Activated effector memory CD4-positive, alpha-beta T cell treated with Interleukin-2 at 50 U/mL for 16 hours (primary cell): Measurements from ENCODE around the gene MAP2K7.
"Not testable (repeated sequence)": the region's sequence is repeated elsewhere in the genome, so short reads cannot be mapped to it uniquely, and the experiment has no call there.

Experiments
- DNase-seq: peaks from one replicate; pipeline ENCODE4 v3.0.0-alpha.2; 2020

Gene MAP2K7

GRCh38 chr19:7908742-7909461 is 5.2 kb downstream of the MAP2K7 start:
- no peak for DNase-seq

GRCh38 chr19:7909471-7910067 is 5.9 kb downstream of the MAP2K7 start:
- no peak for DNase-seq

GRCh38 chr19:7910321-7911161 is 6.9 kb downstream of the MAP2K7 start:
- DNase-seq = no peak

- DNase-seq = no peak
Observed at GRCh38 chr19:7911508-7912143, 7.9 kb downstream of the MAP2K7 start.

GRCh38 chr19:7912144-7912696 is 8.5 kb downstream of the MAP2K7 start:
- no peak for DNase-seq

- no peak for DNase-seq
Observed at GRCh38 chr19:7912697-7913564, 9.3 kb downstream of the MAP2K7 start.

- DNase-seq = no peak
Observed at GRCh38 chr19:7913652-7914051, 10.0 kb downstream of the MAP2K7 start.

GRCh38 chr19:7914099-7914498 is 10.4 kb downstream of the MAP2K7 start:
- no peak for DNase-seq

GRCh38 chr19:7914598-7915045 is 10.9 kb downstream of the MAP2K7 start, which contains the start of gene TGFBR3L:
Gene TGFBR3L, plus strand, starts transcription at chr19:7914830.
- no peak for DNase-seq

GRCh38 chr19:7915250-7916102 is 11.8 kb downstream of the MAP2K7 start:
- no peak for DNase-seq

GRCh38 chr19:7916103-7916954 is 12.7 kb downstream of the MAP2K7 start:
- peak; percentile 31 for DNase-seq

GRCh38 chr19:7916955-7917266 is 13.2 kb downstream of the MAP2K7 start:
- DNase-seq = no peak

GRCh38 chr19:7917267-7918061 is 13.8 kb downstream of the MAP2K7 start:
- DNase-seq = peak; percentile 48

- DNase-seq = not testable (repeated sequence)
Observed at GRCh38 chr19:7918062-7918614, 14.5 kb downstream of the MAP2K7 start.

- no peak for DNase-seq
Observed at GRCh38 chr19:7918615-7919421, 15.1 kb downstream of the MAP2K7 start.

GRCh38 chr19:7919610-7920518 is 16.2 kb downstream of the MAP2K7 start, which contains the start of gene SNAPC2:
Gene SNAPC2, plus strand, starts transcription at chr19:7920338. Its CDS starts 29 bp downstream, at chr19:7920367.
- DNase-seq = peak; percentile 95
